Measurements from ENCODE around the gene FHOD3.

- TF ChIP-seq, protein P1, sequence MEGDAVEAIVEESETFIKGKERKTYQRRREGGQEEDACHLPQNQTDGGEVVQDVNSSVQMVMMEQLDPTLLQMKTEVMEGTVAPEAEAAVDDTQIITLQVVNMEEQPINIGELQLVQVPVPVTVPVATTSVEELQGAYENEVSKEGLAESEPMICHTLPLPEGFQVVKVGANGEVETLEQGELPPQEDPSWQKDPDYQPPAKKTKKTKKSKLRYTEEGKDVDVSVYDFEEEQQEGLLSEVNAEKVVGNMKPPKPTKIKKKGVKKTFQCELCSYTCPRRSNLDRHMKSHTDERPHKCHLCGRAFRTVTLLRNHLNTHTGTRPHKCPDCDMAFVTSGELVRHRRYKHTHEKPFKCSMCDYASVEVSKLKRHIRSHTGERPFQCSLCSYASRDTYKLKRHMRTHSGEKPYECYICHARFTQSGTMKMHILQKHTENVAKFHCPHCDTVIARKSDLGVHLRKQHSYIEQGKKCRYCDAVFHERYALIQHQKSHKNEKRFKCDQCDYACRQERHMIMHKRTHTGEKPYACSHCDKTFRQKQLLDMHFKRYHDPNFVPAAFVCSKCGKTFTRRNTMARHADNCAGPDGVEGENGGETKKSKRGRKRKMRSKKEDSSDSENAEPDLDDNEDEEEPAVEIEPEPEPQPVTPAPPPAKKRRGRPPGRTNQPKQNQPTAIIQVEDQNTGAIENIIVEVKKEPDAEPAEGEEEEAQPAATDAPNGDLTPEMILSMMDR (IDR thresholded peaks at IDR 0.05): no peak
- TF ChIP-seq POLR2A (IDR thresholded peaks at IDR 0.05): no peak
Measured at GRCh38 chr18:36780748-36781147, 483.2 kb downstream of the FHOD3 start.
